ENCODE data around the gene PDE11A.

PDE11A gene

GRCh38 chr2:177908824-177909223 lies 163.8 kb downstream of the PDE11A start:
- TF ChIP-seq EZH2phosphoT487 (conservative IDR thresholded peaks at IDR 0.05; ENCODE audit: low read length) (no peak), CTCF (IDR thresholded peaks at IDR 0.05; ENCODE audit: insufficient read depth, low read length, poor library complexity, severe bottlenecking) (no peak)
- no peaks in the 10 kb centered on the region for H3K9me3 ChIP-seq (ENCODE audit: insufficient read depth, low read length)
- H3K36me3 ChIP-seq (ENCODE audit: low read length) = no peaks in the 10 kb centered on the region
- no peaks in the 10 kb centered on the region for H3F3A ChIP-seq (ENCODE audit: insufficient read depth)
- no peaks in the 10 kb centered on the region for H3K27me3 ChIP-seq (ENCODE audit: low read length)
- H2AFZ ChIP-seq (ENCODE audit: low read depth, low read length, severe bottlenecking) = no peak overlapping the region
- no peak overlapping the region for H3K4me2 ChIP-seq (ENCODE audit: low read depth, low read length, poor library complexity, severe bottlenecking)
- no peak overlapping the region for H3K27ac ChIP-seq (ENCODE audit: low read depth, low read length)
- H3K79me2 ChIP-seq (ENCODE audit: insufficient read depth, low read length) = no peaks in the 10 kb centered on the region
- H4K20me1 ChIP-seq (ENCODE audit: low read depth, low read length) = no peaks in the 10 kb centered on the region
- H3K4me3 ChIP-seq (ENCODE audit: insufficient read depth, low read length, poor library complexity, severe bottlenecking) = no peak overlapping the region
- H3K9ac ChIP-seq (ENCODE audit: low read length) = no peak overlapping the region
- no peaks in the 10 kb centered on the region for H3K9me2 ChIP-seq (replicated peaks; ENCODE audit: insufficient read depth, low read length)

GRCh38 chr2:177908182-177908581 lies 164.4 kb downstream of the PDE11A start:
- Histone ChIP-seq H2AFZ (ENCODE audit: low read depth, low read length, severe bottlenecking) (no peak overlapping the region), H3K4me2 (ENCODE audit: low read depth, low read length, poor library complexity, severe bottlenecking) (no peak overlapping the region)

GRCh38 chr2:177906041-177906718 lies 166.4 kb downstream of the PDE11A start:
- H4K20me1 ChIP-seq (ENCODE audit: low read depth, low read length) = no peaks in the 10 kb centered on the region
- no peak overlapping the region for H3K27ac ChIP-seq (ENCODE audit: low read depth, low read length)
- peak overlapping the region; percentile 18 for H3K4me2 ChIP-seq (ENCODE audit: low read depth, low read length, poor library complexity, severe bottlenecking)
- TF ChIP-seq CTCF (IDR thresholded peaks at IDR 0.05; ENCODE audit: insufficient read depth, low read length, poor library complexity, severe bottlenecking) (peak; percentile 92), EZH2phosphoT487 (conservative IDR thresholded peaks at IDR 0.05; ENCODE audit: low read length) (no peak)
- H3K9me3 ChIP-seq (ENCODE audit: insufficient read depth, low read length) = no peaks in the 10 kb centered on the region
- H3K27me3 ChIP-seq (ENCODE audit: low read length) = no peaks in the 10 kb centered on the region
- no peak overlapping the region for H3K9ac ChIP-seq (ENCODE audit: low read length)
- peak overlapping the region; percentile 28 for H2AFZ ChIP-seq (ENCODE audit: low read depth, low read length, severe bottlenecking)
- H3F3A ChIP-seq (ENCODE audit: insufficient read depth) = no peaks in the 10 kb centered on the region
- no peaks in the 10 kb centered on the region for H3K36me3 ChIP-seq (ENCODE audit: low read length)
- no peaks in the 10 kb centered on the region for H3K9me2 ChIP-seq (replicated peaks; ENCODE audit: insufficient read depth, low read length)
- no peak overlapping the region for H3K4me3 ChIP-seq (ENCODE audit: insufficient read depth, low read length, poor library complexity, severe bottlenecking)
- H3K79me2 ChIP-seq (ENCODE audit: insufficient read depth, low read length) = no peaks in the 10 kb centered on the region

More at GRCh38 chr2:177908182-177908581, 164.4 kb downstream of the PDE11A start:
- Histone ChIP-seq H3K27me3 (ENCODE audit: low read length) (no peaks in the 10 kb centered on the region), H3K27ac (ENCODE audit: low read depth, low read length) (no peak overlapping the region), H3F3A (ENCODE audit: insufficient read depth) (no peaks in the 10 kb centered on the region), H3K9me3 (ENCODE audit: insufficient read depth, low read length) (no peaks in the 10 kb centered on the region), H3K9me2 (replicated peaks; ENCODE audit: insufficient read depth, low read length) (no peaks in the 10 kb centered on the region), H3K9ac (ENCODE audit: low read length) (no peak overlapping the region), H3K4me3 (ENCODE audit: insufficient read depth, low read length, poor library complexity, severe bottlenecking) (no peak overlapping the region), H3K36me3 (ENCODE audit: low read length) (no peaks in the 10 kb centered on the region), H3K79me2 (ENCODE audit: insufficient read depth, low read length) (no peaks in the 10 kb centered on the region), H4K20me1 (ENCODE audit: low read depth, low read length) (no peaks in the 10 kb centered on the region)
- TF ChIP-seq EZH2phosphoT487 (conservative IDR thresholded peaks at IDR 0.05; ENCODE audit: low read length) = no peak
- TF ChIP-seq CTCF (IDR thresholded peaks at IDR 0.05; ENCODE audit: insufficient read depth, low read length, poor library complexity, severe bottlenecking) = no peak

All from SU-DHL-6 (cell line).